ENCODE measurements around the gene KLHL29.

Gene KLHL29

DNA sequence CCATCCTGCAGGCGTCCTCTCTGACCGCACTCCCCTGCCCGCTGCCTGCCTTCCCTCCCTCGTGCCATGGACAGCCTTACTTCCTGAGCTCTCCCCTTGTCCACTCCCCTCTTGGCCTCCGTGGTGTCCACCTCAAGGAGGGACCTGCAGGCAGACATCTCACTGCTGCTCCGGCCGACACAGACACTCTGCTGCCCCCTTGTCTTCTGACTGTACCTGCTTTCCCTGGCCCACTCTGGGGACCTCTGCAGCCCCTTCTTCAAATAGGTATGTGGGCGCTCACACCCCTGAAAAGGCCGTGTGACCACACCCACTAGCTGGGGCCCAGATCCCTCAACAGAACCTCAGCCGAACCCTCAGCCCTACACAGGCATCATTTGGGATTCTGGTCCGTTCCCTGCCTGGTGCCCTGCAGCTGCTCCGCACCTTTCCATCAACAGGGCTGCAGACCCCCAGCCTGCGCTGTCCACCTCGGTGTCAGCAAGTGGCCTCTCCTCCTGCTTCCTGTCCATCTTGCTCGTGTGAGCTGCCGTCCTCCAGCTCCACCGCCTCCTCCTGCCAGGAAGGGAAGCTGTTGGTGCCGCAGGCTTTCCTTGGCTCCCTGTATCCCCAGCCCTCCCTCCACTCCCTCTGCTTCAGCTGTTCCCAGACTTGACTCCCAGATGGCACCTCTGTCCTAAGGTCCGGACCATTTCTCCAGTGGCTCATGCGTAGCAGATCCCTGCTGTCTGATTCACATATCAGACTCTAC is 94.1 kb downstream of the KLHL29 start:
- H3K4me3 Mint-ChIP-seq = no peak overlapping the region
- H3K9me3 Mint-ChIP-seq = no peaks in the 10 kb centered on the region
- peaks cover 5% of the 10 kb centered on the region for H3K4me1 Mint-ChIP-seq (ENCODE audit: low read depth)
- intact Hi-C loops (cut with micrococcal nuclease) = no loop called here
- no peak overlapping the region for H3K27ac Mint-ChIP-seq
- H3K36me3 Mint-ChIP-seq (ENCODE audit: low read depth) = no peaks in the 10 kb centered on the region
- peaks cover 47% of the 10 kb centered on the region for H3K27me3 Mint-ChIP-seq

GRCh38 chr2:23480957-23481797 is 96.2 kb downstream of the KLHL29 start:
- Mint-ChIP-seq H3K27ac (no peak overlapping the region), H3K36me3 (ENCODE audit: low read depth) (no peaks in the 10 kb centered on the region), H3K27me3 (peaks cover 44% of the 10 kb centered on the region), H3K4me1 (ENCODE audit: low read depth) (peaks cover 5% of the 10 kb centered on the region), H3K4me3 (no peak overlapping the region), H3K9me3 (no peaks in the 10 kb centered on the region)
- intact Hi-C loops (cut with micrococcal nuclease) = no loop called here

DNA sequence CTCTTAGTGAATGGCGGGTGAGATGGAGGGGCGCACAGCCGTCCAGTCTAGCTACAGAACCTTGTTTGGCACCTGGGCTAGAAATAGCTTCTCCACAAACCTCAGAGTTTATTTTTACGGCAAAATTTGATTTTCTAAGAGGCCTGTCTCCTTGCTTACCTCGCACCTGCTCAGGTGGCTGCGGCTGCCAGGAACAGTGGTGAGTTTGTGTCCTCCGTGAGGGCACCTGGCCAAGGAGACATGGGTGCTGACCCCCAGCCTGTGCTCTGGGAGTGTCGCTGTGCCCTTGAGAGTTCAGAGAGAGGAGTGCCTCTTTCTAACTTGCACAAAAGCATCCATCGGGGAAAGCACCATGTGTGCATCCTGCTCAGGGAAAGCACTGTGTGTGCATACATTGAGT is 97.2 kb downstream of the KLHL29 start:
- Mint-ChIP-seq H3K36me3 (ENCODE audit: low read depth) (no peaks in the 10 kb centered on the region), H3K4me3 (no peak overlapping the region), H3K4me1 (ENCODE audit: low read depth) (peaks cover 5% of the 10 kb centered on the region), H3K27ac (no peak overlapping the region), H3K27me3 (peaks cover 46% of the 10 kb centered on the region), H3K9me3 (no peaks in the 10 kb centered on the region)
- intact Hi-C loops (cut with micrococcal nuclease) = no loop called here

GRCh38 chr2:23482607-23483006 is 97.6 kb downstream of the KLHL29 start:
- Mint-ChIP-seq H3K4me1 (ENCODE audit: low read depth) (peaks cover 5% of the 10 kb centered on the region), H3K36me3 (ENCODE audit: low read depth) (no peaks in the 10 kb centered on the region), H3K27me3 (peaks cover 44% of the 10 kb centered on the region), H3K27ac (no peak overlapping the region), H3K4me3 (no peak overlapping the region), H3K9me3 (no peaks in the 10 kb centered on the region)
- intact Hi-C loops (cut with micrococcal nuclease) = no loop called here

DNA sequence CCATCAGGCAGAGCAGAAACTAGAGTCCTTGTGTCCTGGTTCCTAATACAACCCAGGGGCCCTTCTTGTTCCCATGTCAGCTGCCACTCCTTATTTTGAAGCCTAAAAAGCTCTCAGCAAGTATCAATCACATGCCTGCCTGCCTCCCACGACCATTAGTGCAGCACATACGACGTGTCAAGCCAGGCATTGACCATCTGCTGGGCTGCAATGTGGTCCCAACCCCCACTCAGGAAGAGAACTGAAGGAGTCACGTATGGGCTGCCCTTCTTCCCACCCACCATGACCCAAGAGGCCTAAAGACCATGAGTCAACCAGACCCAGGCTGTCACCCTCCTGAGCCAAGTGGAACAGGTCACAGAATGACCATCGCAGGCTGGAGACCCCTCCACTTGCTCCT is 98.8 kb downstream of the KLHL29 start:
- Mint-ChIP-seq H3K9me3 (no peaks in the 10 kb centered on the region), H3K27ac (no peak overlapping the region), H3K4me3 (no peak overlapping the region), H3K4me1 (ENCODE audit: low read depth) (peaks cover 5% of the 10 kb centered on the region), H3K36me3 (ENCODE audit: low read depth) (no peaks in the 10 kb centered on the region), H3K27me3 (peaks cover 46% of the 10 kb centered on the region)
- intact Hi-C loops (cut with micrococcal nuclease) = no loop called here

DNA sequence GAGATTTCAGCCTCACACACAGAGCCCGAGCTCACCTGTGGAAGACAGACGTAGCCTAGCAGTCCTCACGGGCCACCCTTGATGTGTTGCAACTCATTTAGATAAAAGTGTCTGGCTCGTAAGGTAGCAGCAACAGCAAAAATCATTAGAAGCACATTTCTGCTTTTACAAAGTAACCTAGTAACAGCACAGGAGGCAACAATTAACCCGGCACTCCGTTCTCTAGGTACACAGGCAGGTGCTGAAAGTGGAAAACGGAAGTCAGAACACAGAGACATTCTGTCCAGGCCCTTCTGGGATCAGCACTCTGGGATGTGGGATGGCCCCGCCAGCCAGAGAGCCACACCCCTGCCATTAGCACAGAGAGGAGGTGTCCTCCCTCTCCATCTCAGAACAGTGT is 99.3 kb downstream of the KLHL29 start:
- intact Hi-C loops (cut with micrococcal nuclease) = no loop called here
- H3K36me3 Mint-ChIP-seq (ENCODE audit: low read depth) = no peaks in the 10 kb centered on the region
- no peak overlapping the region for H3K4me3 Mint-ChIP-seq
- H3K4me1 Mint-ChIP-seq (ENCODE audit: low read depth) = peaks cover 5% of the 10 kb centered on the region
- no peaks in the 10 kb centered on the region for H3K9me3 Mint-ChIP-seq
- no peak overlapping the region for H3K27ac Mint-ChIP-seq
- H3K27me3 Mint-ChIP-seq = peaks cover 45% of the 10 kb centered on the region

DNA sequence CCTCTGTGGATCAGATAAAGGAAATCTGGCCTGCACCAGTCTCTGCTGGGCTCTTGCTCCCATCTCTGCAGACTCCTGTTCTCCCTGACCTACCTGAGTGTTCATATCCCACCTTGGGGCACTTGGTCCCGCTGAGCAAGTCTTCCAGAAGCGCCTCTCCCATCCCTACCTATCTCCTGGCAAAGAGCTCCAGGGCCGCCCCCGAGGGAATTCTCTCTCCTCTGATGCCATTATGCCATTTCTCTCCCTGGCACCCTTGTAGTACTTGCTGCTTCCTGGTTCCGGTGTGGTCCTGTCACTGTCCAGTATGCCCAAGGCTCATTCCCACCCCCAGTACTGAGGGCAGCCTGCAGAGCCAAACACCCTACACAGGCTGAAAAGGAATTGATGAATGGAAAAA is 99.8 kb downstream of the KLHL29 start:
- no peak overlapping the region for H3K27ac Mint-ChIP-seq
- peaks cover 45% of the 10 kb centered on the region for H3K27me3 Mint-ChIP-seq
- no peak overlapping the region for H3K4me3 Mint-ChIP-seq
- H3K4me1 Mint-ChIP-seq (ENCODE audit: low read depth) = peaks cover 9% of the 10 kb centered on the region
- intact Hi-C loops (cut with micrococcal nuclease) = no loop called here
- no peaks in the 10 kb centered on the region for H3K9me3 Mint-ChIP-seq
- H3K36me3 Mint-ChIP-seq (ENCODE audit: low read depth) = no peaks in the 10 kb centered on the region

DNA sequence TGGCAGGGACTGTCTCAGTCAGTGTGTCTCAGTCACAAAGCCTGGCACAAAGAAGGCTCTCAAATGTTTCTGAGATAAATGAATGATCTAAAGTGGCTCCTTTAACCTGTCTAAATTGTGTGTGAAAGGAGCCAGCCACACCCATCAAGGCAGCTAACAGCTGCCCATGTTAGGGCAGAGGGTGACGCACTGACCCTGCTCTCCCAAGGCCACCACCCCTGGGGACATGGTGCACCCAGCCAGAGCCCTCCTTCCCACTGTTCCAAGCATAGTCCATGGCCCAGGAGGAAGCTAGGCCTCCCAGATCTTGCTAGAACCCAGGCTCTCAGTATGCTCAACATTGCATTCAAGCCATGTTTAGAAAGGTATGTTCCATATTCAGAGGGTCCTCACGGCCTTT is 100.3 kb downstream of the KLHL29 start:
- intact Hi-C loops (cut with micrococcal nuclease) = no loop called here
- Mint-ChIP-seq H3K4me3 (no peak overlapping the region), H3K9me3 (no peaks in the 10 kb centered on the region), H3K27ac (no peak overlapping the region), H3K27me3 (peaks cover 47% of the 10 kb centered on the region), H3K4me1 (ENCODE audit: low read depth) (peaks cover 12% of the 10 kb centered on the region), H3K36me3 (ENCODE audit: low read depth) (no peaks in the 10 kb centered on the region)

DNA sequence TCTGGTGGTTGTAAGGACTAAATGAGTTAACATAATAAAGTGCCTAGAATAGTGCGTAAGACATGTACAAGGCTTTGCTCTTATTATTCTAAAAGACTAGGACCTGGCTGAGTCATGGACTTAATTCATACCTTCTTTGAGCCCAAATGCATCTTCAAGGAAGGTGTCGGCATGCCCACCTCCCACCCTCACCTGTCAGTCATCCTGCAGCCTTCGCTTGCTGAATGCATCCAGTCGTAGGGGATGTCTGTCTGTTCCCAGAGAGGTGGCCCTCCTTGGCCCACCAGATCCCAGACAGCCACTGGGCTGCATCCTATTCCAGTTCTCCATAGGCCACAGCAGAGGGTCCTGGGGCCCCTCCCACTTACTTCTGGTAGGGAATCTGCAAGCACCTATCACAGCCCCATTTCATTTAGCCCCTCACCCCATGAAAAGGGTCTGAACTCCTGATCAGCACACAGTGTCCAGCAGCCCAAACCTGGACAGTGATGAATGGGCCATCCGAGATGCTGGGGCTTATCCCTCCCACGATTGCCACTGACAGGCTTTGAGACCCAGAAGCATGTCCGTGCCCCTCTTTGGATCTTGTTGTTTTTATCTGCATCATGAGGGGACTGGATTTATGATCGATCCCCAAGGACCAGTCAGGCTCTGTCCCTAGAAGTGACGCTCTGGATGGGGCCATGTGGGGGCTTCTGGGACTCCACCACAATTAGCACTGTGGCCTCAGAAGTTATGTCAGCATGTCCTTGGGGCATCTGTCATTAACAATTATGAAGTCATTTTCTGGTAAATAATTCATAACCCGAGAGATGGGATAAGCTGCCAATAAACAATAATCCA is 101.1 kb downstream of the KLHL29 start:
- Mint-ChIP-seq H3K36me3 (ENCODE audit: low read depth) (no peaks in the 10 kb centered on the region), H3K27me3 (peaks cover 50% of the 10 kb centered on the region), H3K4me3 (no peak overlapping the region), H3K4me1 (ENCODE audit: low read depth) (peaks cover 7% of the 10 kb centered on the region), H3K27ac (no peak overlapping the region), H3K9me3 (no peaks in the 10 kb centered on the region)
- intact Hi-C loops (cut with micrococcal nuclease) = no loop called here

GRCh38 chr2:23486684-23487075 is 101.7 kb downstream of the KLHL29 start:
- H3K27ac Mint-ChIP-seq = no peak overlapping the region
- H3K27me3 Mint-ChIP-seq = peaks cover 51% of the 10 kb centered on the region
- intact Hi-C loops (cut with micrococcal nuclease) = no loop called here
- no peak overlapping the region for H3K4me3 Mint-ChIP-seq
- H3K9me3 Mint-ChIP-seq = no peaks in the 10 kb centered on the region
- no peaks in the 10 kb centered on the region for H3K36me3 Mint-ChIP-seq (ENCODE audit: low read depth)
- peaks cover 7% of the 10 kb centered on the region for H3K4me1 Mint-ChIP-seq (ENCODE audit: low read depth)

GRCh38 chr2:23487735-23488492 is 102.9 kb downstream of the KLHL29 start:
- intact Hi-C loops (cut with micrococcal nuclease) = no loop called here
- Mint-ChIP-seq H3K27ac (no peak overlapping the region), H3K27me3 (peaks cover 54% of the 10 kb centered on the region), H3K36me3 (ENCODE audit: low read depth) (no peaks in the 10 kb centered on the region), H3K4me3 (no peak overlapping the region), H3K9me3 (no peaks in the 10 kb centered on the region), H3K4me1 (ENCODE audit: low read depth) (peaks cover 7% of the 10 kb centered on the region)

DNA sequence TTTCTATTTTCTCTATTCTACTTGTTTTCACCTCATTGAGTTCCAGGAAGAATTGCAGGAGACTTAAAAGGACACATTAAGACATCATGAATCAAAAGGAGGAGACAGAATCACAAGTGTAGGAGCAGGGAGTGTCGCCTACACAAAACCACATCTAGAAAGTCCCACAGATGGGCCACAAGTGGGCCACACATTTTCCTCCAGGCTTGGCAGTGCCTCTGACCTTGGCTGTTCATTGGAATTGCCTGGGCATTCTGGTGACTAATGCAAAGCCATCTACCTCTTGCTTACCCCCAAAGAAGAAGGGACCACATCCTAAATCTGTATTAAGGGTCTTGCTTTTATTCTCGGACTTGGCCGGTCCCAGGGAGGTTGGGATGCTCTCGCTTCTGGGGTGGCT is 103.6 kb downstream of the KLHL29 start:
- Mint-ChIP-seq H3K27me3 (peaks cover 60% of the 10 kb centered on the region), H3K4me1 (ENCODE audit: low read depth) (peaks cover 7% of the 10 kb centered on the region), H3K4me3 (no peak overlapping the region), H3K27ac (no peak overlapping the region), H3K36me3 (ENCODE audit: low read depth) (no peaks in the 10 kb centered on the region), H3K9me3 (no peaks in the 10 kb centered on the region)
- intact Hi-C loops (cut with micrococcal nuclease) = no loop called here

DNA sequence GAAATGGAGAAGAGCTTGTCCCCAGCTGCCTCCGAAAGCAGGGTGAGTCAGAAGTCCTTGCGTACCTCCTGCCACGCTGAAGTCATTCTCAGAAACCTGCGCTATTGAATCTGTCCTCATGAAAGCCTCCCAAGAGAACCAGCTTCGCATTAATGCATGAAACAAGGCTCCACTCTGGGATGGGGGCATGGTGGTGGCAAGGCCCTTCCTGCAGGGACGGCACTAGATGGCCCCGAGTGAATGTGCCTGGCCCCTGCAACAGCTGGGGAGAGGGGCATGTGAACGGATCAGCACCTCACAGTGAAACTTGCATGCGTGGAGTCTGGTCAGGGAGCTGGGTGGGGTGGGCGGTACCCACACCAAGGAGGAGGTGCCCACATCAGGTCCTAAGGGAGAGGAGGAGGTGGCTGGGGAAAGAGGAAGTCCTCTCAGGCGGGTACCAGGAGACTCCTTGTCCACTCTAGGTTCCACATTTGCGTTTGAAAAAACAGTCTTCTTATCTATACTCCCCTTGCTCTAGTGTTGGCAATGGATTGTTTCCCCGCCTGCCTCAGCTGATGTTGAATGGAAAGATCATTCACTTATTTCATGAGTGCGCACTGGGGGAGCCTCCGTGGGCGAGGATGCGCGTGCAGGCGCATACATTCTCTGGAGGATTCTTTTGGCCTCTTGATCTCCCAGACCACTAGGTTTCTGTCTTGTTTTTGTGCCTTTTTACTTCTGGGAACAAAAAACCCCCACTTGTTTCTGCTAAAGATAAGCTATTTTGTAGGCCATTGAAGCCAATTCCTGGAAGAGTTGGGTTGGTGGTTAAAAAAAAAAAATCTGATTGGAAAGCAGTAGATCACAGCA is 104.7 kb downstream of the KLHL29 start:
- intact Hi-C loops (cut with micrococcal nuclease) = no loop called here
- no peak overlapping the region for H3K27ac Mint-ChIP-seq

More for the DNA sequence above, 104.7 kb downstream of the KLHL29 start:
- Mint-ChIP-seq H3K4me3 (no peak overlapping the region), H3K36me3 (ENCODE audit: low read depth) (no peaks in the 10 kb centered on the region), H3K4me1 (ENCODE audit: low read depth) (peaks cover 7% of the 10 kb centered on the region), H3K9me3 (no peaks in the 10 kb centered on the region), H3K27me3 (peaks cover 61% of the 10 kb centered on the region)
